NOMO-1 (cell line): ENCODE results near the gene AKIRIN2.
A peak's percentile ranks its signal among the peaks of the same experiment; 100 is the strongest.
"Not testable (repeated sequence)": the region's sequence is repeated elsewhere in the genome, so short reads cannot be mapped to it uniquely, and the experiment has no call there.

Experiments used
- DNase-seq, 2 experiments: peaks; one replicate each; lab custom pipeline; 2025; ENCODE audit not compliant: unreplicated experiment in 2 of 2; lab: John Stamatoyannopoulos, UW

The AKIRIN2 gene

DNA sequence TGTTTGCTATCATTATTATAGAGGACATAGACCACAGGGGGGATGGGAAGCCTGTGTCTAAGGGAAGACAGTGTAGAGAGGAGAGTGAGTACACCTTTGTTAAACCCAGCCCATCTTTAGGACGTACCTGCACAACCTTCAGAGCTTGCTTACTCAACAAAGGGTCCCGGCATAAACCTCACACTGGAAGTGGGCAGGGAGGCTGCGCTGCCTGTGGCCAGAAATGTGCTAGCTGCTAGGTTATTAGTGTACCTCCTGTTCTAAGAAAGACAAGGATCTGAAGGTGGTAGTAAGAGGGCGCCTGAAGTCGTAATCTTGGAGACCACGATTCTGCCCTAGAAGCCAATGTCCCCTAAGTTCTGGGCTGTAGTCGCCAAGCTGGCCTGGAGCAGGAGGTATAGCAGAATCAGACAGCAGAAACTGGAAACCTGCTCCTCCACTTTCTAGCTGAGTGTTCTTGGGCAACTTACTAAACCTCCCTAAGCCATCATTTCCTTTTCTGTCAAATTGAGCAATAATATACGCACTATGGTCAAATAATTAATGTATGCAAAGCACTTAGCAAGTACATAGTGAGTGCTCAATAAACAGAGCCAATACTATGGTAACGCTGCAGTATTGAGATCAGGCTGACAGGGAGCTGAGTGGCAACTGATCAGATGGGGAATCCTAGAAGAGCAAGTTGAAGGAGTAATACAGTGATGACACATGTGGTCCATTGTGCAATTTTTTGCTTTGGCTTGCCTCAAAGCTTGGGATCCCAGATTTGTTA is 16.8 kb upstream of the AKIRIN2 start:
- peak; percentile 72 to 85 for DNase-seq

DNA sequence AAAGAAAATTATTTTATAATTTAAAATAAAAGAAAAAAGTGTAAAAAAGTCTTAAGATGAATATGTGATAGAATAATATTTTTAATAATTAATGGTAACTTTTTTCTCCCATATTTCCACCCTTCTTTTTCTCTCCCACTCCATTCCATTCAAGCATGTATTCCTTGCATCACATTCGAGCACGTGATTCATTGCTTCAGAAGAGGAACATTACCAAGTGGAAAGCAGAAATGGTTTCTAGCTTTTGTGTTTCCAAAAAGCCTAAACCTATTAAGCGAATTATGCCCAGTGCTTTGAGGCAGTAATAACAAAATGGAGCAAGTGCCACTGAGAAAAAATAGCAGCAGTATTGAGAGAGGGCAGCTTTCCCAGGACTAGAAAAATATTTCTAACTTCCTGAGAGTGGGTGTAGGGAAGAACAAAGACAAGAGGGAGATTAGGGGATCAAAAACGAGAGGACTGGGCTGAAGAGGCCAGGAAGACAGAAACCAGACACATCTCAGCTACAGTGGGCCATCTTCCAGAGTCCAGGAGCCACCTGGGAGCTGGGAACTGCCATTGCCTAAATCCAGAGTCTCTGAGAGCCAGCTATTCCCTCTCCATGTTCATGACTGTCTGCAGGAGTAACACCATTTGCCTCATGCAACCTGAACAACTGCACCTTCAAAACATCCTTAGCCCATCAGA is 15.0 kb upstream of the AKIRIN2 start:
- peak; percentile 33 to 80 for DNase-seq

DNA sequence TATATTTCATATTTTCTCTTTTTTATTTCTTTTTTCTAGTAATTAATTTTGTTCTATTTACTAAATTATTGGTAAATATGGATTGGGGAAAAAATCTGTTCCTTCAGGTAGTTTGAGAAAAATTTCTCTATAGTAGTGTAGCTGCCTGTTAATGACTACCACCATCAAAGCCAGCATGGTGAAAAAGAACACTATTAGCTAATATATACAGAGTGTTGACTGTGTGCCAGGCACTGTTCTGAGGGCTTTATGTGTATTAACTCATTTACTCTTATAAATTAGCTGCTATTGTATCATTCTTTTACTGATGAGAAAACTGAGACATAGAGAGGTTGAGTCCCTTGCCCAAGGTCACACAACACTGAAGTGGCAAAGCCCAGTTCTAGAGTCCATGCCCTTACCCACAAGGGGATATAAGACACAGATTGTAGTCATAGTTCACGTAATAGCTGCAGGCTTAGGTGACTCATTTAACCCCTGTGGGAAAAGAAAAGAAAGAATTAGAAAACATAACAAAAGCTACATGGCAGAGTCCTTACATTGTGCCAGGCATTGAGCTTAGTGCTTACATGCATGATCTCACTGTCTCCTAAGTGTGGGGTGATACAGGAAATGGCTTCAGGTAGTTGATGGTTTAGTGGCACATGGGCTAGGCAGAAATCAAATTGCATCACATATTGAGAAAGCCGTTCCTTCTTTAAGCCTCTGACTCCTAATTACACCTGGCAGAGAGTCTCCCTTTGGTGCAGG is 12.2 kb upstream of the AKIRIN2 start:
- DNase-seq = no peak

DNA sequence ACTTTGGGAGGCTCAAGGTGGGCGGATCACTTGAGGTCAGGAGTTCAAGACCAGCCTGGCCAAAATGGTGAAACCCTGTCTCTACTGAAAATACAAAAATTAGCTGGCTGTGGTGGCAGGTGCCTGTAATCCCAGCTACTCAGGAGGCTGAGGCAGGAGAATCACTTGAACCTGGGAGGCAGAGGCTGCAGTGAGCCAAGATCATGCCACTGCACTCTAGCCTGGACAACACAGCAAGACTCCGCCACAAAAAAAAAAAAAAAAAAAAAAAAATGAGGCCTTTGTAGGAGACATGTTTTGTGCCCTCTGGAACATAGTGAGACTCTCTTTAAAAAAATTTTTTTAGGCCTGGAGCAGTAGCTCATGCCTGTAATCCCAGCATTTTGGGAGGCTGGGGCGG is 10.7 kb upstream of the AKIRIN2 start:
- not testable (repeated sequence) for DNase-seq

DNA sequence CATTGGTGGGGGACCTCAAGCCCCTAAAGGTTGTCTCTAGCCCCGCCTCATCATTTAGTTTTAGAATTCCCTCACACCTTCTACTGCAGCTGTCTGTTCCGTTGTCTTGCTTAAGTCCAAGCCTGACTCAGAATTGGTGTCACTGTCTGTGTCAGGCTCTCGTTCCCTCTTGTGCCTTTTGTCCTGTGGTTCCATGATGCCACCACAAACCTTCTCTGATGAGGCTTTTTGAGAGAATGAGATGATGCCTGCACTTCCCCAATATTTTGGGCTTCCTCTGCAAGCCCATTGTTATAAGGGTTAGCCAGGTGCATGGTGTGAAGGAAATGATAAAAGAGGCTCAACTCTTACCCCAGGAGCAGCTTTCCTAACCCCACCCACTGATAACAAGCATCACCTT is 8.1 kb upstream of the AKIRIN2 start:
- no peak for DNase-seq

DNA sequence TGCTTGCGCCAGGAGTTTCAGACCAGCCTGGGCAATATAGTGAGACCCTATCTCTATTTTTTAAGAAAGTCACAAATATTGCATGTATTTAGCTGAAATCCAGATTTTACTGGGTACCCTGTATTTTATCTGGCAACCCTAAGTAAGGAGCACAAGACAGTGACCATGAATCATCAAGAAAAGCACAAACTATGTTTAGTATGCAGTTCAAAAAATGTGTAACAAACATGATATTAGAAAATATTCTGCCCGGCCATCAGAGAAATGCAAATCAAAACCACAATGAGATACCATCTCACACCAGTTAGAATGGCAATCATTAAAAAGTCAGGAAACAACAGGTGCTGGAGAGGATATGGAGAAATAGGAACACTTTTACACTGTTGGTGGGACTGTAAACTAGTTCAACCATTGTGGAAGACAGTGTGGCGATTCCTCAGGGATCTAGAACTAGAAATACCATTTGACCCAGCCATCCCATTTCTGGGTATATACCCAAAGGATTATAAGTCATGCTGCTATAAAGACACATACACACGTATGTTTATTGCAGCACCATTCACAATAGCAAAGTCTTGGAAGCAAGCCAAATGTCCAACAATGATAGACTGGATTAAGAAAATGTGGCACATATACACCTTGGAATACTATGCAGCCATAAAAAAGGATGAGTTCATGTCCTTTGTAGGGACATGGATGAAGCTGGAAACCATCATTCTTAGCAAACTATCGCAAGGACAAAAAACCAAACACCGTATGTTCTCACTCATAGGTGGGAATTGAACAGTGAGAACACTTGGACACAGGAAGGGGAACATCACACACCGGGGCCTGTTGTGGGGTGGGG is 6.8 kb upstream of the AKIRIN2 start:
- DNase-seq = not testable (repeated sequence)

DNA sequence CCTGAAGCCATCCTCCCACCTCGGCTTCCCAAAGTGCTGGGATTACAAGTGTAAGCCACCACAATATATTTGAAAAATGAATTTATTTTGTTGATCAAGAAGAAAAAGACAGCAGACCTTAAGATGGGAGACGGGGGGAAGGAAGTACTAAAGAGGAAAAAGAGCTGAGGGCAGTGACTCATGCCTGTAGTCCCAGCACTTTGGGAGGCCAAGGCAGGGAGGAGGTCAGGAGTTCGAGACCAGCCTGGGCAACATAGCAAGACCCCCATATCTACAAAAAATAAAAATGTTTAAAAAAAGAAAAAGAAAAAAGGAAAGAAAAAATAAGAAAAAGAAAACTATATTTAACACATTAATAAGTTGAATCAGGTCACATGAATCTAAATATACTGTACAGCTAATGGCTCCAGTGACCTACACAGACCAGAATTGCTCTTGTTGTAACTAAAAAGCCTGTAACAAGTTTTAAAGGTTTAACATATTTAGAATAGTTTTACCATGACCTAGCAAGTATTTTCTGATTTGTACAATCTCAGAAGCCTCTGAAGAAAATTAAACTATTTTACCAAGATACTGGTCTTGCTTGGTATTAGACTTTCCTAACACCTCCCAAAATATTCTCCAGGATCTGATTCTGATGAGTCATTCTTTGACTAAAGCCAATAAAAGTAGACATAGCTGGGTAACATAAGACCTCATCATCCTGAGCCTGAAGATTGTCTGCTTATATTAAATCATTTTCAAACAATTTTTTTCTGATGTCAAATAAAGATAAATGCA is 4.3 kb upstream of the AKIRIN2 start:
- DNase-seq = no peak

DNA sequence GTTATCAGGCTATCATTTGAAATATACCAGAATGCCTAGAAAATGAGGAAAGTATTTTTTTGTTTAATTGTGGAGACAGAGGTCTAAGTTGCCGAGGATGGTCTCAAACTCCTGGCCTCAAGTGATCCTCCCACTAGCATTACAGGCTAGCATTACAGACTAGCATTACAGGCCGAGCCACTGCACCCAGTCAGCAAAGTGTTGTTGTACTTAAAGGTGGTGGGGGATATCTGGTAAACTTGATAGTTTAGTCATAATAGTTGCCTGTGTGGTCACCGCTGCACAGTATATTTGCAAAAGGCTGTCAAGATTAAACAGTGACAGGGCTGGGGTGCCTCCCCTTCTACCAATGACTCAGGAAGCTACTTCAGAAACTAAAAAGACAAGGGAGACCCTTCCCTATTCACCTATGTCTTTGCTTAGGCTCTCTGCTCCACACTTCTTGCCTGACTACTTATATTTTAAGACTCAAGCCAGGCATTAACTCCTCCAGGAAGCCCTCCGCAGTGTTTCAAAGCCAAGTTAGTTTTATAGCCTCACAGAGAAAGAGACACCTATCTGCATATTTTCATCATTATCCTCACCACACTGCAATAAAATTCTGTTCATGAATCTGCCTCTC is 3.1 kb upstream of the AKIRIN2 start:
- no peak for DNase-seq

DNA sequence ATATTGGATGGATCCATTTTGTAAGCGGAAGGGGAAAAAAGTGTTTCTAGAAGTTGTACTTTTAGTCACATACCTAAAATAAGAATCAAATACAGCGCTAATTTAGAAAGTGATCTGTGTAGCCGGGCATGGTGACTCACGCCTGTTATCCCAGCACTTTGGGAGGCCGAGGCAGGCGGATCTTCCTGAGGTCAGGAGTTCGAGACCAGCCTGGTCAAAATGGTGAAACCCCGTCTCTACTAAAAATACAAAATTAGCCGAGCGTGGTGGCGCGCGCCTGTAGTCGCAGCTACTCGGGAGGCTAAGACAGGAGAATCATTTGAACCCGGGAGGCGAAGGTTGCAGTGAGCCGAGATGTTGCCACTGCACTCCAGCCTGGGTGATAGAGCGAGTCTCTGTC is 1.0 kb upstream of the AKIRIN2 start:
- DNase-seq = not testable (repeated sequence)

DNA sequence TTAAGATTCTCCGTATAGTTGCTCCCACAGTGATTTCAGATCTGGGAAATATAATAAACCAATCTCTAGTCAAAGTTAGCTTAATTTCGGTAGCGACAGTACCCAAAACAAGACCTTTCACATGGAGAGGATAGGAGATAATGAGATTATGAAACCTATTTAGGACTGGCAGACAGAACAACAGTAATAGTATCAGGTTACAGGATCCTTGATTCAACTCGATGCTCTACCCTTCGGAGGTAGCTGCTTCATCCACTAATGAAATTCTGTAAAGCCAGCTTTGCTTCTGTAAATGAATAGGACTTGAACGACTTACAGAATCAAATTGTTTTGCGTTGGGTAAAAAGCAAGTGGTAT is 534 bp upstream of the AKIRIN2 start:
- peak in 1 of 2 experiments; percentile 81 for DNase-seq

DNA sequence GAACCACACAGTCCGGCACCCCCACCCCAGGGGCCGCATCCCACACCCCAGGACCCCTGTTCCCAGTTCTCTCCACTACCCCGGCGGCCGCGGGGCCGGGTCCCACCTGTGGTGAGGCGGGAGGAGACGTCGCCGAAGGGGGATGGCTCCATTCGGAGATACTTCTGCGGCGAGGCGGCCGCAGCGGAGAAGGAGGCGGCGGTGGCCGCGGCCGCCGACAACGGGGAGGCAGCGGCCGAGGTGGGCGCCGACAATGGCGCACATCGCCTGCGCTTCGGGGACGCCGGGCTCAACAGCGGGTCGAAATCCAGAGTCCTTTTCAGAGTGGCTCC is 723 bp downstream of the AKIRIN2 start:
- no peak for DNase-seq

DNA sequence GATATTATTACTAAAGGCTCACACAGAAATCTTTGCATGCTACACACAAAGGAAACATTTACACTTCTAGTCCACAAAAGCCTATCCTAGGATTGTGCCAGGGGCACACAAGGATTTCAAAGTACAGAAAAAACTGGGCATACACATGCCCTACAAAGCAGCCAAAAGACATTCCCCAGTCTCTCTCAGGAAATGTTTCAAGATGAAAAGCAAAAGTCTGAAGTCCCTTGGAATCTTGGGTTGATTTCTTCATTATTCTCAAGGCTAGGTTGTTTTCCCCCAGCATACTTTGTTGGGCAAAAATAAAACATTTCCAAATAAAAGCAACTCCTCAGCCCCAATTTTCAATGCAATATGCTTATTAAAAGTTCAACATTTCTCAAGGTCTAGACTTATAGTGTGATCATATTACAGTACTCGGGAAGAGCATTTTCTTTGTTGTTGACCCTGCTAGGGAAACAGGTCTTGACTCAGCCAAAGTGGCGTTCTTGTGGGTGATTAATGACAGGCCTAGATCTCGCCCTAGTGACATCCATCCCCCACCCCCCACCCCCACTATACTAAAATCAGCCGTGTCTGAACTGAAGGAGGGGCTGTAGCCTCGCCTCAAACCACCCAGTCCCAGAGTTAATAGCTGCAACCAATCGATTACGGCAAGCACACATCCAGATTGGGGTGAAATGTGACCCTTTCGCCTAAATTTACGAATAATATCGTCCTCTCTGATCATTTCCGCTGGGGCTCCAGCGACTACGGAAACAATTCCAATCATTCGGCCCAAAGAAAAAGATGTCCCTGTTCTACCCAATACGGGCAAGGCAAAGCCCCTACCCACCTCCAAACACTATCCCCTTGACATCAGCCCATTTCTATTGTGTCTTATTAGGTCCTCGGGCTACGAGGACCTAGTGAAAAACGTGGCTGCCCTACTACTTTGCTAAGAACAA is 1.4 kb downstream of the AKIRIN2 start:
- DNase-seq = peak; percentile 58 to 62

DNA sequence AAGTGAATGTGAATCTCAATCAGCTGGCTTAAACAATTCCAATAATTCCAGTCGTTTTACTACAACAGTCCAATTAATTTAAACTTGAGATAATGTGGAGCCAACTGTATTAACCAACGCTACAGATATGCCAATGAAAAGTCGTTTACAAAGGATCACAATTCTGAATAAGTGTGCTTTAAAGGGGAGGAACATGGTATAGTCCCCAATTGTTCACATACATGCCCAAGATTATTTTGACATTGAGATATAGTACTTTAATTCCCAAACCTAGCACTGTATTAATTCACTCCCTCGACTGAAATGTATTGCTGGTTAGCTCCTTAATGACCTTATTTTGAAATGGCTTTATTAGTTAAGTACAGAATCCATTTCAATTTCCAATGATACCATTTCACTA is 2.5 kb downstream of the AKIRIN2 start:
- DNase-seq = no peak

DNA sequence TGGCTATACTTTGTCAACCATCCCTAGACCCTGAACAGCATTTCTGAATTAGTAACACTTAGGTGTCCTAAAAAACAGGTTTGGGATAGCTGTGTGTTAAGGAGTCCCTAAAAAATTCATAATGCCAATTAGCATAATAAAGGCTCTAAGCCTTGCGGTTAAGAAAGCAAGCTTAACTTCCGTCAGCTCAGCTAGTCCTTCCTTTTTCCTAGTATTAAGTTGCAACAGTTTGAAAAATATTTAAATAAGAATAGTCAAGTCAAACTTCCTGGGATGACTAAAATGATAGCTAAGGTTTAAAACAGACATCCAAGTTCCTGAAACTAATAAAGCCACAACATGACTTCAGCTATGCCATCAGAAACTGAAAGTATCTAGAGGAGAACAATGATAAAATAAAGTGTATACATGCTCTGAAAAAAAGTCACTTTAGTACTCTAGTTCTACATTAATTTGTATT is 3.5 kb downstream of the AKIRIN2 start:
- DNase-seq = peak; percentile 31 to 75

DNA sequence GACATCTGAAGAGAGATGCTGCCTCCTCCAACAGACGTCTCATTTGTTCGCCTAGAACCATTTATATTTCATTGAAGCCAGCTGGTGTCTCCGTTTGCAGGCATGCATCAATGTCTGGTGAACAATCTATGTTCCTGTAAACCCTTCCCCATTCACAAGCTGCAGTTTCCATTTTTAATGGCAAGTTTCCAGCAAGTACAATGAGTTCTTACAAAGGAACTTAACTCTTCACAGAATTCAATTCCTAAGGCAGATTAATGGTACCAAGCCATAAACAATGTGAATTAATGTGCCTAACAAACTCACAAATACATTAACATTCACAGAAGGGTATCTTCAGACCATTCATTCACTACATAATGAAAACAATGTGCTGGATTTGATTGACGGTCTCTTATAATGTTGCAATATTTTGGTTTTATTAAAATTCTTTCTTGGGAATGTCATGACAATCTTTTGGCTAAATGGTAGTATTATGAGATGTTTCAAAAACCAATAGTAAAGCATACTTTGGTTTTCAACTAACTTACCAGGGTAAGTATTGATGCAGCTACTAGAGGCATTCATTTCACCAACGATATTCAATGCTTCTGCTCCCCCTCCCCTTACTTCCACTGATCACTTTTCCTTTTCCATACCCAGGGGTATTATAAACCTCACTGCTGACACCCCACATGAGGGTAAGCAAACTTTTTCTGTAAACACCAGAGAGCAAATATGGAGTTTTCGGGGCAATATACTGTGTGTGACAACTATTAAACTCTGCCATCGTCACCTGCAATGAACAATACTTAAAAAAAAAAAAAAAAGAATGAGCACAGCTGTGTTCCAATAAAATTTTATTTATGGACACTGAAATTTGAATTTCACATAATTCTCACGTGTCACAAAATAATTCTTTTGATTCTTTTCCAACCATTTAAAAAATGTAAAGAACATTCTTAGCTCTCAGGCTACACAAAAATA is 4.2 kb downstream of the AKIRIN2 start:
- DNase-seq = no peak

DNA sequence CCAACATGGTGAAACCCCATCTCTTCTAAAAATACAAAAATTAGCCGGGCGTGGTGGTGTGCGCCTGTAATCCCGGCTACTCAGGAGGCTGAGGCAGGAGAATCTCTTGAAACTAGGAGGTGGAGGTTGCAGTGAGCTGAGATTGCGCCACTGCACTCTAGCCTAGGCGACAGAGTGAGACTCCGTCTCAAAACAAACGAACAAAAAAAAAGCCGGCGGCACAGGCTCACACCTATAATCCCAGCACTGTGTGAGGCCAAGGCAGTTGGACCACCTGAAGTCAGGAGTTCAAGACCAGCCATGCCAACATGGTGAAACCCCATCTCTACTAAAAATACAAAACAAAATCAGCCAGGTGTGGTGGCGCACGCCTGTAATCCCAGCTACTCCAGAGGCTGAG is 5.2 kb downstream of the AKIRIN2 start:
- not testable (repeated sequence) for DNase-seq

DNA sequence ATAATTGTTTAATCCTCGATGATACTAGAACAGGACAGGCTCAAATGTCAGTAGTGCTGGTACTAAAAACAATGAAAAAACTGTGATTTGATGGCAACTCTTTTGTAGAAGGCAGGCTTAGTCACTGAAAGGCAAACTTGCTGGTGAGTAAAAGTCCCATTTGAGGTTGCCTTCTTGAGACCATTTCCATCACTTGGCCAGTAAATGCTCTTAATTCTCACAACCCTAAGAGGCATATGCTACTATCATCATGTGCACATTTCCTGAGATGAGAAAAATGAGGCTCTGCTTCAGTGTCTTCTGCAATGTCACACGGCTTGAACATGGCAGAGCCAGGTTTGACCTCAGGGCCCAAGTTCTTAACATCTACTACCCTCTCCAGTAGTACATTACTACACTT is 9.9 kb downstream of the AKIRIN2 start:
- no peak for DNase-seq
